Stomach smooth muscle (tissue), 2 donors: Measurements from ENCODE around the gene ACO2.
A peak's percentile ranks its signal among the peaks of the same experiment; 100 is the strongest.

Experiments used
- H3K27ac ChIP-seq: one replicate; pipeline ENCODE4 v1.7.0; 2013; ENCODE audit warnings: mild to moderate bottlenecking, low read length, inconsistent platforms
- H3K27me3 ChIP-seq, 2 donors: one replicate each; pipeline ENCODE4 v1.7.0; 2013; ENCODE audit warnings: low read length in 2 of 2; ENCODE audit not compliant: insufficient read depth in 2 of 2, control insufficient read depth in 1 of 2
- H3K36me3 ChIP-seq, 2 donors: one replicate each; pipeline ENCODE4 v1.7.0; 2013; ENCODE audit warnings: low read length in 2 of 2; ENCODE audit not compliant: control insufficient read depth in 2 of 2, insufficient read depth in 2 of 2
- H3K4me1 ChIP-seq: one replicate; pipeline ENCODE4 v1.7.0; 2013; ENCODE audit warnings: low read length; ENCODE audit not compliant: control insufficient read depth, insufficient read depth
- H3K4me3 ChIP-seq, 2 donors: one replicate each; pipeline ENCODE4 v1.7.0; 2013; ENCODE audit warnings: low read length in 2 of 2
- H3K9ac ChIP-seq, 2 donors: one replicate each; pipeline ENCODE4 v1.7.0; 2013; ENCODE audit warnings: low read length in 2 of 2, mild to moderate bottlenecking in 1 of 2
- H3K9me3 ChIP-seq, 2 donors: one replicate each; pipeline ENCODE4 v1.7.0; 2013; ENCODE audit warnings: low read length in 2 of 2; ENCODE audit not compliant: control insufficient read depth in 2 of 2
- donor health status: healthy.
- donor health status: Pancreatic carcinoma.

The ACO2 gene

GRCh38 chr22:41491374-41492100 lies 22.6 kb downstream of the ACO2 start:
- H3K27ac ChIP-seq: peak overlapping the region; percentile 74
- peak overlapping the region; percentile 16 to 37 for H3K9ac ChIP-seq
- H3K27me3 ChIP-seq: no peaks in the 10 kb centered on the region
- H3K4me3 ChIP-seq: no peak overlapping the region
- H3K36me3 ChIP-seq: peaks cover 0 to 2% of the 10 kb centered on the region in 2 donors
- H3K9me3 ChIP-seq: no peaks in the 10 kb centered on the region
- H3K4me1 ChIP-seq: peaks cover 35% of the 10 kb centered on the region

- no peak overlapping the region for H3K27ac ChIP-seq
- H3K4me3 ChIP-seq: no peak overlapping the region
- H3K9me3 ChIP-seq: no peaks in the 10 kb centered on the region
- H3K36me3 ChIP-seq: peaks cover 14 to 30% of the 10 kb centered on the region in 2 donors
- H3K4me1 ChIP-seq: peaks cover 4% of the 10 kb centered on the region
- H3K27me3 ChIP-seq: no peaks in the 10 kb centered on the region
- no peak overlapping the region for H3K9ac ChIP-seq
Measured at GRCh38 chr22:41498303-41498835, 29.5 kb downstream of the ACO2 start.

GRCh38 chr22:41499624-41500280 lies 30.8 kb downstream of the ACO2 start:
- Histone ChIP-seq H3K9ac (no peak overlapping the region), H3K27ac (no peak overlapping the region), H3K9me3 (no peaks in the 10 kb centered on the region), H3K36me3 (peaks cover 14 to 32% of the 10 kb centered on the region in 2 donors), H3K4me1 (peaks cover 6% of the 10 kb centered on the region), H3K27me3 (no peaks in the 10 kb centered on the region), H3K4me3 (no peak overlapping the region)

- H3K27ac ChIP-seq: no peak overlapping the region
- no peaks in the 10 kb centered on the region for H3K27me3 ChIP-seq
- H3K9ac ChIP-seq: no peak overlapping the region
- peaks cover 14 to 33% of the 10 kb centered on the region in 2 donors for H3K36me3 ChIP-seq
- no peak overlapping the region for H3K4me3 ChIP-seq
- peaks cover 6% of the 10 kb centered on the region for H3K4me1 ChIP-seq
- H3K9me3 ChIP-seq: no peaks in the 10 kb centered on the region
Measured at GRCh38 chr22:41500303-41500702, 31.4 kb downstream of the ACO2 start.

GRCh38 chr22:41501209-41501608 lies 32.3 kb downstream of the ACO2 start:
- peaks cover 6% of the 10 kb centered on the region for H3K4me1 ChIP-seq
- H3K27ac ChIP-seq: no peak overlapping the region
- no peak overlapping the region for H3K9ac ChIP-seq
- no peaks in the 10 kb centered on the region for H3K9me3 ChIP-seq
- peaks cover 14 to 35% of the 10 kb centered on the region in 2 donors for H3K36me3 ChIP-seq
- no peak overlapping the region for H3K4me3 ChIP-seq
- no peaks in the 10 kb centered on the region for H3K27me3 ChIP-seq

- Histone ChIP-seq H3K9ac (no peak overlapping the region), H3K4me1 (peaks cover 19% of the 10 kb centered on the region), H3K27me3 (no peaks in the 10 kb centered on the region), H3K4me3 (no peak overlapping the region), H3K27ac (no peak overlapping the region), H3K36me3 (peaks cover 32 to 45% of the 10 kb centered on the region in 2 donors), H3K9me3 (no peaks in the 10 kb centered on the region)
Measured at GRCh38 chr22:41504397-41504796, 35.5 kb downstream of the ACO2 start.

GRCh38 chr22:41504816-41505215 lies 35.9 kb downstream of the ACO2 start:
- no peaks in the 10 kb centered on the region for H3K9me3 ChIP-seq
- H3K27ac ChIP-seq: no peak overlapping the region
- H3K9ac ChIP-seq: no peak overlapping the region
- no peak overlapping the region for H3K4me3 ChIP-seq
- H3K36me3 ChIP-seq: peaks cover 29 to 42% of the 10 kb centered on the region in 2 donors
- H3K4me1 ChIP-seq: peaks cover 19% of the 10 kb centered on the region
- no peaks in the 10 kb centered on the region for H3K27me3 ChIP-seq

GRCh38 chr22:41505511-41506220 lies 36.7 kb downstream of the ACO2 start:
- H3K9me3 ChIP-seq: no peaks in the 10 kb centered on the region
- H3K27ac ChIP-seq: no peak overlapping the region
- H3K4me3 ChIP-seq: no peak overlapping the region
- H3K36me3 ChIP-seq: peaks cover 32 to 48% of the 10 kb centered on the region in 2 donors
- no peaks in the 10 kb centered on the region for H3K27me3 ChIP-seq
- H3K4me1 ChIP-seq: peaks cover 19% of the 10 kb centered on the region
- H3K9ac ChIP-seq: no peak overlapping the region

- no peaks in the 10 kb centered on the region for H3K27me3 ChIP-seq
- peak overlapping the region; percentile 31 for H3K27ac ChIP-seq
- no peak overlapping the region for H3K4me3 ChIP-seq
- H3K9me3 ChIP-seq: no peaks in the 10 kb centered on the region
- H3K9ac ChIP-seq: no peak overlapping the region
- H3K36me3 ChIP-seq: peaks cover 30 to 31% of the 10 kb centered on the region in 2 donors
- peaks cover 32% of the 10 kb centered on the region for H3K4me1 ChIP-seq
Measured at GRCh38 chr22:41507330-41508063, 38.6 kb downstream of the ACO2 start.

- H3K27ac ChIP-seq: peak overlapping the region; percentile 31
- H3K4me1 ChIP-seq: peaks cover 44% of the 10 kb centered on the region
Measured at GRCh38 chr22:41508770-41509170, 39.9 kb downstream of the ACO2 start.

More at GRCh38 chr22:41508770-41509170, 39.9 kb downstream of the ACO2 start:
- Histone ChIP-seq H3K9ac (peak overlapping the region in 1 of 2 donors; percentile 29), H3K9me3 (no peaks in the 10 kb centered on the region), H3K4me3 (no peak overlapping the region), H3K27me3 (no peaks in the 10 kb centered on the region), H3K36me3 (peaks cover 34 to 38% of the 10 kb centered on the region in 2 donors)
